Measurements from ENCODE around the gene FOS.

FOS gene

GRCh38 chr14:75323571-75323970 lies 44.9 kb downstream of the FOS start:
- Histone ChIP-seq H3K4me1 (ENCODE audit: control insufficient read depth, insufficient read depth, low read length) (peaks cover 6% of the 10 kb centered on the region; the same call in 1 of the 2 replicates), H3K9me3 (ENCODE audit: control insufficient read depth, insufficient read depth, low read depth, low read length) (no peaks in the 10 kb centered on the region), H3K36me3 (ENCODE audit: control insufficient read depth, insufficient read depth, low read length) (no peaks in the 10 kb centered on the region), H3K4me3 (ENCODE audit: low read depth, low read length) (no peak overlapping the region), H3K27ac (ENCODE audit: low read depth, low read length) (no peak overlapping the region), H3K9ac (ENCODE audit: low read length) (no peak overlapping the region), H3K27me3 (ENCODE audit: control insufficient read depth, insufficient read depth, low read length) (no peaks in the 10 kb centered on the region)

- Histone ChIP-seq H3K4me3 (ENCODE audit: low read depth, low read length) (no peak overlapping the region), H3K27ac (ENCODE audit: low read depth, low read length) (no peak overlapping the region)
Observed at GRCh38 chr14:75328558-75329155, 50.0 kb downstream of the FOS start.

GRCh38 chr14:75329369-75329768 lies 50.7 kb downstream of the FOS start:
- no peaks in the 10 kb centered on the region for H3K27me3 ChIP-seq (ENCODE audit: control insufficient read depth, insufficient read depth, low read length)
- no peaks in the 10 kb centered on the region for H3K9me3 ChIP-seq (ENCODE audit: control insufficient read depth, insufficient read depth, low read depth, low read length)
- H3K9ac ChIP-seq (ENCODE audit: low read length): no peak overlapping the region
- H3K4me1 ChIP-seq (ENCODE audit: control insufficient read depth, insufficient read depth, low read length): no peaks in the 10 kb centered on the region
- H3K4me3 ChIP-seq (ENCODE audit: low read depth, low read length): no peak overlapping the region
- no peaks in the 10 kb centered on the region for H3K36me3 ChIP-seq (ENCODE audit: control insufficient read depth, insufficient read depth, low read length)
- H3K27ac ChIP-seq (ENCODE audit: low read depth, low read length): no peak overlapping the region

More at GRCh38 chr14:75328558-75329155, 50.0 kb downstream of the FOS start:
- no peaks in the 10 kb centered on the region for H3K36me3 ChIP-seq (ENCODE audit: control insufficient read depth, insufficient read depth, low read length)
- H3K4me1 ChIP-seq (ENCODE audit: control insufficient read depth, insufficient read depth, low read length): no peaks in the 10 kb centered on the region
- no peak overlapping the region for H3K9ac ChIP-seq (ENCODE audit: low read length)
- no peaks in the 10 kb centered on the region for H3K9me3 ChIP-seq (ENCODE audit: control insufficient read depth, insufficient read depth, low read depth, low read length)
- H3K27me3 ChIP-seq (ENCODE audit: control insufficient read depth, insufficient read depth, low read length): no peaks in the 10 kb centered on the region

- no peaks in the 10 kb centered on the region for H3K4me1 ChIP-seq (ENCODE audit: control insufficient read depth, insufficient read depth, low read length)
- no peaks in the 10 kb centered on the region for H3K27me3 ChIP-seq (ENCODE audit: control insufficient read depth, insufficient read depth, low read length)
- no peak overlapping the region for H3K27ac ChIP-seq (ENCODE audit: low read depth, low read length)
- no peak overlapping the region for H3K9ac ChIP-seq (ENCODE audit: low read length)
- H3K4me3 ChIP-seq (ENCODE audit: low read depth, low read length): no peak overlapping the region
- no peaks in the 10 kb centered on the region for H3K9me3 ChIP-seq (ENCODE audit: control insufficient read depth, insufficient read depth, low read depth, low read length)
- no peaks in the 10 kb centered on the region for H3K36me3 ChIP-seq (ENCODE audit: control insufficient read depth, insufficient read depth, low read length)
Observed at GRCh38 chr14:75331471-75331870, 52.8 kb downstream of the FOS start.
